Metanephros (tissue), 2 donors: Measurements from ENCODE around the gene FBXO40. TPM values are rescaled to one million over a fixed set of nuclear protein-coding genes. Genes with fewer than 3 reads are reported as not detected.

Experiments used
- small RNA-seq: library from RNA; depleted of rRNA; stranded (forward); fragments of <200 nt; gene quantifications from one replicate; pipeline ENCODE3, GENCODE V24; 2014; ENCODE audit warnings: low replicate concordance
- total RNA-seq: library from RNA; depleted of rRNA; stranded (reverse); fragments of >200 nt; gene quantifications from one replicate; pipeline ENCODE4 v1.2.3, GENCODE V29; 2014

FBXO40 gene, protein sequence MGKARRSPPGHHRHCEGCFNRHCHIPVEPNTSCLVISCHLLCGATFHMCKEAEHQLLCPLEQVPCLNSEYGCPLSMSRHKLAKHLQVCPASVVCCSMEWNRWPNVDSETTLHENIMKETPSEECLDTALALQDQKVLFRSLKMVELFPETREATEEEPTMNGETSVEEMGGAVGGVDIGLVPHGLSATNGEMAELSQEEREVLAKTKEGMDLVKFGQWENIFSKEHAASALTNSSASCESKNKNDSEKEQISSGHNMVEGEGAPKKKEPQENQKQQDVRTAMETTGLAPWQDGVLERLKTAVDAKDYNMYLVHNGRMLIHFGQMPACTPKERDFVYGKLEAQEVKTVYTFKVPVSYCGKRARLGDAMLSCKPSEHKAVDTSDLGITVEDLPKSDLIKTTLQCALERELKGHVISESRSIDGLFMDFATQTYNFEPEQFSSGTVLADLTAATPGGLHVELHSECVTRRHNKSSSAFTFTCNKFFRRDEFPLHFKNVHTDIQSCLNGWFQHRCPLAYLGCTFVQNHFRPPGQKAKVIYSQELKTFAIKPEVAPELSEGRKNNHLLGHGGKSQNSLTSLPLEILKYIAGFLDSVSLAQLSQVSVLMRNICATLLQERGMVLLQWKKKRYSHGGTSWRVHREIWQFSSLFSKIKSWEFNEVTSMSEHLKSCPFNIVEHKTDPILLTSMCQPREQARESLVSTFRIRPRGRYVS
- 1.5 TPM for total RNA-seq

DNA sequence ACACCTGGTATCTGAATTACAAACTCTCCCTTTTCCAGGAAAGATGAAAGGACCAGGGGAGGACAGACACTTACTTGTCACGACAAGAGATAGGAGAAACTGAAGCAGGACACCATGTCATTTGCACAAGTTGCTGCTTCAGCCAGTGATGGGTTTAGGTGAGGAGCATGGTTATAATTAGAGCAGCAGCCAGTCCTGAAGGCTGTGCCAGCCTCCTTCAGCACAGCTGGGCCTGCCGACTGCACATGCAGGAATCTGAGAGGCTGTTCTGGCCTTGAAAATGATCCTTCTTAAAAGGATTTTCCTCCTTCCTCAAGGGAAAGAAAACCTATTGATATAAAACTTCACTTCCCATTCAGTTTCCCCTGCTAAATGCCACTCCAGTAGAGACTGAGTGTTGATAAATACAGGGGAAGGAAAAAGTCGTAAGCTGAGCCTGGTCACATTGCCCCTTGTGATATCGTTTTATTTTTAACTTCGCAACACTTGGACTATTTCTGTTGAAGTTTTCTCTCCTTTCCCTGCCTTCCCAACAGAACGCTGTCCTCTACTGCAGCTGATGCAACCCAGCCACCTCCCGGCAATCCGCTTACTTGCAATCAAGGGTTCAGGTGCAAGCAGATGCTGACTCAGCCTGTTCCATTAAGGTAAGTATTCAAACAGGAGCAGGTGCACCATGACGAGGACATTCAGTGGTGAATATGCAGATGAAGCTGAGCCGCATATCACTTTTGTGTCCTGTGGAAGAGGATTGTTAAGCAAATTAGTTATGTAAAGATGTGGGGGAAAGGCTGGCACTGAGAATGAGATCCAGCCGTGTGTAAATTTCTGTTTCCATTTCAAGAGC lies at the start of gene FBXO40:
FBXO40 (plus strand) TSS at position 524 of the 847 bp plus-strand sequence. CDS start 27,197 bp downstream, outside the sequence.

DNA sequence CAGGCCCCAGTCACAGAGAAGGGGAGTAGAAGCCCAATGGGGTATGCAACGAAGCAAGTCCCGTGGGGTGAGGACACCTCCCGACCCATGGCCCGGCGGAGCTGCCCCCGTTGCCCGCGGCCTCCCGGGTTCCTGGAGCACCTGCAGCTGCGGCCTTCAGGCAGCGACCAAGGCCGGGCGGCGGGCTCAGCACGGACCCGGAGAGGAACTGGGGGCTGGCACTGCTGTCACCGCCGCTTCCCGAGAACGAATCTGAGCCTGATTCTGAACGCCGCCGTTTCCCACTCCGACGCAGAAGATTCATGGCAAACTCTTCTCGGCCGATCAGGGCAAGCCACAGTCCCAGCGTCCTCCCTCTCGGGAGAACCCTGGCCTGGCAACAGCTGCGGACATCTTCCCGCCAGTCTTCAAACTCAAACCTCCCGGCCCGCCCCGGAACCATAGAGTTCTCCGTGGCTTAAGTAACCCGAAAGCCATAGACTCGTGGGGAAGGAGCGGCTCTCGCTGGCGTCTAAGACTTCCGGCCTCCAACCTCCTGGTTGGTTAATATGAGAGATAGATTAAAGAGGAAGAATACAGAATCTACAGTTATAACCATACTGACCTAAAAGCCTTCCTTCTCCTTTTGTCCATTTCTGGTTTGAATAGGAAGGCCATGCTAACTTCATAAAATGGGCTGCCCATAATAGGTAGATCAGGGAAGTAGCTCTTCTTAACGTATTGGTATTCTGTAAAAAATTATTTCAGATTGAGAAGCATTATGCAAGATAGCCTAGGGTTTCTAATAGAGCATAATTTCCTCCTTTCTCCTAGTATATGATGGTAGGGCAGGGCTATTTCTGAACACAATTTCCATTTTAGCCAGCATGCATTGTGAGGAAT lies 47.4 kb upstream of the FBXO40 start, which contains the start of gene POLQ:
POLQ (minus strand) TSS at position 415 of the 882 bp plus-strand sequence; CDS start at position 304, 111 bp downstream.

DNA sequence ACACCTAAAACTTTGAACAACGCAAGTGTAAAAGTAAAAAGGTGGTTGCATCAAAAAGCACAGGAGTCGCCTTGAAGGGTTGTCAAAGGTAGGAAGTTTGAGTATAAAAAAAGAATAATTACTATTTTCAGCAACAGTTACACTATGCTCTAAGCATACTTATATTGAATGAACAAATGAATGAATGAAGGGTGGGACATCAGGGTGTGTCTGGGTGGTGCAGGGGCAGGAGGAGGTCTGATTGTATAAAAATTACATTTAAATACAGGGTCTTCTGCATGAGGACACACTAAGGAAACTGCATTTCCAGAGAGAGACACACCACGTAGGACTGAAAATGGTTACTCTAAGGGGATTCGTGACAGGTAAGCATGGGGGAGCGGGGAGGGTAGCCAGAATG lies 25.5 kb upstream of the FBXO40 start, which contains the start of gene ARGFX:
ARGFX (plus strand) TSS at position 301 of the 400 bp plus-strand sequence. CDS start 2,765 bp downstream, outside the sequence.

DNA sequence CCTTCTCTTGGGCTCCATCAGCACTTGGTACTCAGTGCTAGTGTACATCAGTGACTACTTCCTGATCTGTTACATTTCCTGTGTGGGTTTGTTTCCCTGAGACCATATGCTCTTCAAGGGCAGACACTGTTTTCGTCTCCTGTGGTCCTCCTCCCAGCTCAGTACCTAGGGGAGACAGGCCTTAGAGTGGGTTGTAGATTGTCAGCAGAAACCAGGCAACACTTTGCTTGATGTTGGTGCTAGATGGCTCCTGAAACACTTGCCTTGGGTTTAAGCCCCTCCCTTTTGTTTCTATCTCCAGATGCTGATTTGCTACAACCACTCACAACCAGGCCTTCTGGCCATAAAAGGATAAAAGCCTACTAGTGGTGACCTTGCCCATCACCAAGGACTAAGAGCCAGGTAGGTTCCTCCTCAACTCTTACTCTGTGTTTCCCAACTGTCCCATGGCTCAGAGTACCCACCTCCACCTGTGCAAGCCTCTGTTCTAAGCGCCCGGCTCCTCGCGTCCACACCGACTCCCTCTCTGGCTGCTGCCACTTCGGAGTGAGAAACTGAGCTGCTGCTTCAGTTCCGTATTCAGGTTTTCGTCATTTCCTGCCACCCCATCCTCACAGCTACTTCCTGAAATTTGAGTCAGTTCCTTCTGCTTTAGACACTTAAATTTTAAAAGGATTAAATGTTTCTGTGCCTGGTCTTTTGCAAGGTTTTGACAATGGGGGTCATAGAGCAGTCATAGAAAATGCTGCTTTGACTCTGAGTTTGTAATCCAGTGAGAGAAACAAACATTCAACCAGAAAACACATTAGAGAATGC lies 67.4 kb downstream of the FBXO40 start, which contains the start of gene HCLS1:
HCLS1 (minus strand) TSS at position 548 of the 816 bp plus-strand sequence. CDS start 2,556 bp downstream, outside the sequence.

Small RNAs within 50 kb of the gene (small RNA-seq; reads per million reads assigned to genes)
- not detected for gene RNU4-62P

Other genes with a start within 250 kb of the FBXO40 start
- 3.8 TPM for gene POLQ, start 47.4 kb upstream of the FBXO40 start, total RNA-seq
- not detected for gene ARGFX, start 25.4 kb upstream of the FBXO40 start, total RNA-seq
- gene HCLS1, start 67.5 kb downstream of the FBXO40 start, total RNA-seq = 10.6 TPM
- gene GOLGB1, start 156.4 kb downstream of the FBXO40 start, total RNA-seq = 47.8 TPM
- gene IQCB1, start 241.7 kb downstream of the FBXO40 start, total RNA-seq = 29.4 TPM
- gene EAF2, start 241.8 kb downstream of the FBXO40 start, total RNA-seq = 16.2 TPM